NCI-H345 (cell line): ENCODE measurements around the gene C2orf72.
"Not testable (repeated sequence)": the region's sequence is repeated elsewhere in the genome, so short reads cannot be mapped to it uniquely, and the experiment has no call there.

Experiments
- DNase-seq: peaks from one replicate; lab custom pipeline; 2025; lab: John Stamatoyannopoulos, UW

C2orf72 gene

GRCh38 chr2:231037202-231037730 lies at the start of gene C2orf72:
TSS of gene C2orf72 (plus strand) at chr2:231037523. CDS start at chr2:231037566, 43 bp downstream.
- peak; percentile 41 for DNase-seq

- DNase-seq, result no peak
These were observed 47.6 kb upstream of the C2orf72 start for GRCh38 chr2:230989731-230990130.

GRCh38 chr2:230990131-230990898 lies 47.0 kb upstream of the C2orf72 start:
- DNase-seq, result no peak

GRCh38 chr2:230990899-230991150 lies 46.5 kb upstream of the C2orf72 start:
- no peak for DNase-seq

GRCh38 chr2:230991598-230991997 lies 45.7 kb upstream of the C2orf72 start:
- no peak for DNase-seq

- no peak for DNase-seq
These were observed 41.5 kb upstream of the C2orf72 start, which contains the start of gene SPATA3 for GRCh38 chr2:230995821-230996220. TSS of gene SPATA3 (plus strand) at chr2:230996121. CDS start at chr2:230996234, 113 bp downstream.

- DNase-seq, result no peak
These were observed 40.7 kb upstream of the C2orf72 start for GRCh38 chr2:230996661-230997060.

GRCh38 chr2:230998882-230999281 lies 38.4 kb upstream of the C2orf72 start:
- DNase-seq, result no peak

- DNase-seq, result no peak
These were observed 37.8 kb upstream of the C2orf72 start for GRCh38 chr2:230999477-230999876.

- peak; percentile 2 for DNase-seq
These were observed 37.0 kb upstream of the C2orf72 start for GRCh38 chr2:231000211-231000904.

- no peak for DNase-seq
These were observed 36.3 kb upstream of the C2orf72 start for GRCh38 chr2:231001036-231001435.

- no peak for DNase-seq
These were observed 35.4 kb upstream of the C2orf72 start for GRCh38 chr2:231001921-231002320.

GRCh38 chr2:231002641-231003040 lies 34.7 kb upstream of the C2orf72 start:
- no peak for DNase-seq

- DNase-seq, result no peak
These were observed 34.1 kb upstream of the C2orf72 start for GRCh38 chr2:231003186-231003585.

- not testable (repeated sequence) for DNase-seq
These were observed 32.4 kb upstream of the C2orf72 start for GRCh38 chr2:231004930-231005329.

- DNase-seq, result no peak
These were observed 29.8 kb upstream of the C2orf72 start for GRCh38 chr2:231007286-231008098.

GRCh38 chr2:231008131-231008530 lies 29.2 kb upstream of the C2orf72 start:
- DNase-seq, result no peak

- no peak for DNase-seq
These were observed 27.9 kb upstream of the C2orf72 start for GRCh38 chr2:231009236-231009919.

- DNase-seq, result no peak
These were observed 27.1 kb upstream of the C2orf72 start for GRCh38 chr2:231010201-231010730.

- no peak for DNase-seq
These were observed 25.8 kb upstream of the C2orf72 start for GRCh38 chr2:231011526-231011925.

GRCh38 chr2:231012463-231012862 lies 24.9 kb upstream of the C2orf72 start:
- peak; percentile 46 for DNase-seq

GRCh38 chr2:231013820-231014219 lies 23.5 kb upstream of the C2orf72 start:
- DNase-seq, result no peak
